OCI-LY1 (cell line): ENCODE results near the gene BCAR1.

ENCODE experiments used
- CTCF ChIP-seq: fragments of 200-600 bp; sonication (generic), shearing (Covaris generic); IDR thresholded peaks from 2 replicates; pipeline ENCODE4 v1.5.1; 2017; ENCODE audit warnings: mild to moderate bottlenecking, antibody characterized with exemption, low read length, moderate library complexity, mixed read lengths
- EZH2 ChIP-seq: fragments of 200-600 bp; sonication (generic), shearing (Covaris generic); IDR thresholded peaks from 2 replicates; pipeline ENCODE4 v1.8.0; 2017; ENCODE audit warnings: borderline replicate concordance, mixed run types, mild to moderate bottlenecking, antibody characterized with exemption, low read length, moderate library complexity, mixed read lengths

- TF ChIP-seq CTCF (no peak; the same call in 1 of the 2 replicates), EZH2 (no peak)
Observed at GRCh38 chr16:75256059-75256571, 4.7 kb upstream of the BCAR1 start.
